HG03442 (cell line): ENCODE results near the gene LHFPL2.

Experiments used
- ATAC-seq: cut with Tn5 transposase; IDR thresholded peaks from one replicate; pipeline ENCODE4 v1.9.1; 2021; ENCODE audit warnings: mild to moderate bottlenecking, moderate library complexity; ENCODE audit not compliant: unreplicated experiment

The LHFPL2 gene

DNA sequence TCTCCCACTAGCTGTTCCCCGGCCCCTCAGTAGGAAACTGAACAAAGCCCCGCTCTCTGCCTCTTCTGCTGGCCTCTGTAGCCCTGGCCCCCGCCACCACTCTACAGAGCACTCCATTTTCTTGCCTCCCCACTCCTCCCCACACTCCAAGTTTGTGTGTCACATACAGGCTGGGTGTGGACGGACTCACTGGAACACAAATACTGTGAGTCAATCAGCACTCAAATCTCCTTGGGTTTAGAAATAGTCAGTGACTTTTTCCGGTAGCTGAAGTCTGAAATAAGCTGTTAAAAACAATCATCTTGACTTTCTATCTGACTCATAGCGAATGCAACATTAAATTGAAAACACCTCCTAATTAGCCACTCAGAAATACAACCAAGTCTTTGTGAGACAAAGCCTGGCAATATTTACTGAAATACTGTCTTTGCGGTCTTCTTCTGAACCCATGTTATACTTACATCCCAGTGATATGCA is 122.5 kb downstream of the LHFPL2 start:
- ATAC-seq = no peak

DNA sequence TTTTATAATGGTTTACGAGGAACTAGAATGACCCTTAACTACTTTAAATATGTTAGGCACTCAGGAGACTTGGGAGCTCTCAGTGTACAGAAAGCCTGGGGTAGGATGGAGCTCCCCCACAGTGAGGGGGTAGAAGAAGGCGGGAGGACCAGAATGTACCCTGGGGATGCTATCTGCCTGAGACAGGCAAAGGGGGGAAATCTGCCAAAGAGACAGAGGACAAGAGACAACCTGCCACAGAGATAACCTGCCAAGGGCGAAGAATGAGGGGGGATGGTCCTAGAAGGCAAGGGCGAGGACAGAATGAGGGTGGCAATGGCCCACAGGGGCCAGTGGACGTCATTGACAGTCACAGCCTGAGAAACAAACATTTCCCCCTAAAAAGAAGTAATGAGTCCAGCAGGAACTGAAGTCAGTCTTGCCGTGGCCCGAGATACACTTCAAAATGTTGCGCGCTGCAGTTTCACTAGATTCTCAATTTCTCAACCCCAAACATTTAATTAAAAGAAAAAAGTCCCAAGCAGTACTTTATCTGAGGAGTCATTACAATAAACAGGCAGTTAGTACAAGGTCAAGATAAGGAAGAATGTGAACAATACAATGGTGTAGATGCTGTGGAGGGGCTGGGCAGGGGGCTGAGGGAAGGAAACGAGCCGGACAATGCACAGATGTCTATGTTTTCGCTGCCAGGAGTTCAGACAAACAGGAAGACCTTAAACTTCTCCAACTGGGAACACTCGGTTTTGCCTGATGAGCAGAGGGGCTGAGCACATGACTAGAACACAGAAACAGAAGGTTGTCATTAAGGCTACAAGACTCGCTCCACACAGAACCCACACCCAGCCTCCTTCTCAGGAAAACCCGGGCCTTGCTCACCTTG is 125.0 kb downstream of the LHFPL2 start:
- ATAC-seq = no peak

DNA sequence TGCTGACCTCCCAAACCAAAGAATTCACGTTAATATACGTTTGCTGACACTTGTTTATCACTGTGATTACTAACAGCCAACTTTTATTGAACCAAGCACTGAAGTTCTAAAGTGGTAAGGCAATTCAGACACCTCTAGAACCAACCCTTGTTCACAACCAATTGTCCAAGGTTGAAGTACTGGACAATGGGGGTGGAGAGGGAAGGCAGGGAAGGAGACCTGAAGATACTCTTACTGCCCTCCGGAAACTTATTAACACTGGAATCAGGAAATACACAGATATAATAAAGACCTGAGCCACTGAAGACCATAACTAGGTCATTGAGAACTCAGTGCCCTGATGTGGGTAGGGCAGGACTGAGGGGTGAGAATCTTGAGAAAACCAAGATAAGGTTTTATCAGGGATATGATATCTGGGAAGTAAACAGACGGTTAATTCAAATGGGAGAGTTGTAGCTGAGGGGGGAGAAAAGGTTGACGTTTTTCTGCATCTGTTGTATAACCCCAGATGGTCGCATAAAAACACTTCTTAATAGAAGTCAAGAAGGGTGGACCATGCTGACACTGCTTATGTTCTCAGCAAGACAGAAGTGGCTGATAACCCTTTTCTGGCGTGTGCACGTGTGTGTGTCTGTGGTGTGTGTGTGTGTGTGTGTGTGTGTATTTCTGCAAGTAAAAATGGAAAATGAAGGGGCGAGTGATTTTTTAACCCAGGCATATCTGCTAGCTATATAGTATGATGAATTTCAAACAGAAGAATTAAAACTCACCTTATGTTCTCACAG is 125.9 kb downstream of the LHFPL2 start:
- no peak for ATAC-seq

DNA sequence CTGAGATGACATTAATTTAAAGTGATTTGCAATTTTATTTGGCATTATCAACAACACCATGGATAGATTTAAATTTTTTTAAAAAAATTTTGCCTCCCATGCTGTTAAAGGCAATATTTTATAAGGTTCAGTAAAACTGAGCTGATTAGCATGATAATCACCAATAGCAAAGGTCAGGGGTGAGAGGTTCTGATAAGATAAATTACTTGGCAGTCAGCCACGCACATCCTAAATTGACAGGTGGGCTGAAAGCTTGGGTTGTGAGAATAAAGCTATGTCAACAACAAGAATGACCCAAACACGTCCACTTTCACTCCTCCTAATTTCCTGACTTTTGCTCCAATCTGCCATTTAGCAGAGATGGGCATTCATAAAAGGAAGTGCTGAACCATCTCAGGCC is 127.1 kb downstream of the LHFPL2 start:
- ATAC-seq = no peak

DNA sequence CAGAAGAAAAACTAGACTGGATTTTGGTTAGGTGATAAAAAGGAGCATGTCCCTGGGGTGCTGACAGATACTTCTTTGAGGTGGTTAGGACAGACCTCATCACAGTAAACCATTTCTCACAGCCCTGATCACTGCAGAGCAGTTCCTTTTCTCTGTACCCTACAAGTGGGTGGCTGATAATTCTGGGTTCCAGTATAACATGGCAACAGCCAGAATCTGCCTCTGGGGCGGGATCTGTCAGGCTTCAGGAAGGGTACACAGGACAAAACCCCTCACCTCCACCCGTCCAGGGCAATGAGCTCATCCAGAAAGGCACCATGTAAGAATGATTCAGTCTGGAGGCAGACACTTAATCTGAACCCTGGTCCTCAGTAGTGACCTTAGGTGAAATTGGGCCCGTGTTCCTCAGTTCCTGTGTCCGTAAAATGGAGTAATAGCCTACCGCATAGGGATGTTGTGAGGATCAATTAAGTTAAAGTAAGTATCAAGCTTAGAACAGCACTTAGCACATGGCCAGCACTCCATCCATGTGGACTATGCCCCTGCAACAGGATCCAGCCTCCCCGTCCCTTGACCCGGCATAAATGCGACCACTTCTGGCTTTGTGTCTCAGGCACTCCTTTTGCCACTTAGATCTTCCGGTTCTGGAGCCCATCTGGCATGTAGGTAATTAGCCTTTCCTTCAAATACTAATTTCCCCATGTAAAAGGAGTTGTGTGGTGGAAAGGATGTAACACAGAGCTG is 129.2 kb downstream of the LHFPL2 start:
- peak; percentile 53 for ATAC-seq

DNA sequence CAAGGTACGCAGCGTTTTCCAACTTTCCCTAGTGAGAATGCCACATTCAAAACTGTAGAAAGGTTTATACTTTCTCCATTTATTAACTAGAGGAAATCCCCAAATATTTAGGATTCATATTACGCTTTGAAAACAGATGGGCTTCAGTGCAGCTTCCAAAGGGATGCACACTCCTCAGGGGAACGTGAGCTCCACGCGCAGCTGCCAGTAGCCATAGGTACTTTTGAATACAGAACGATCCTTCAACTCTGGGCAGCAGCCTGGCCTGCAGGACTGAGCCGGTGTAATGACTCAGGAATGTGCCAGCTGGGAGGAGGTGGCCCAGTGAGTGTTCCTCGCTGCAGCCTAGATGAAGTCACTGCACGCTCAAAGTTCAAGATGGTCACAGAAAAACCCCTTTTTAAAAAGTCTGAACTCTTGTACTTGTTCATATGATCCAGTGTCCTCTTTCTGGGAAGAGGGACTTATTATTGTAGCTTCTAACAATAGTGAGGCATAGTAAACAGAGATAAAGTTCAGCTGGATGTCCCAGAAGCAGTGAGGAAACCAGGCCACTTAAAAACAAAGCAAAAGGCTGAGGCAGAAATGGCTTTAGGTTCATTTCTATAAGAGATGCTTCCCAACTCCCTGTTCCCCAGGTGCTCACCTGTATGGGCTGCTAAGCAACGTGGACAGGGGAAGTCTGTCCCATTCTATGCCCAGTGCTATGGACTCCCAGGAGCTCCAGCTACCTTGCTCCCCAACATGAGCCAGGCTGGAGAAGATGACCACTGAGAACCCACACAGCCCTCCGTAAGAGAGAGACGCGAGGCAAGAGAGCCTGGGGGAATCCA is 130.0 kb downstream of the LHFPL2 start:
- no peak for ATAC-seq

DNA sequence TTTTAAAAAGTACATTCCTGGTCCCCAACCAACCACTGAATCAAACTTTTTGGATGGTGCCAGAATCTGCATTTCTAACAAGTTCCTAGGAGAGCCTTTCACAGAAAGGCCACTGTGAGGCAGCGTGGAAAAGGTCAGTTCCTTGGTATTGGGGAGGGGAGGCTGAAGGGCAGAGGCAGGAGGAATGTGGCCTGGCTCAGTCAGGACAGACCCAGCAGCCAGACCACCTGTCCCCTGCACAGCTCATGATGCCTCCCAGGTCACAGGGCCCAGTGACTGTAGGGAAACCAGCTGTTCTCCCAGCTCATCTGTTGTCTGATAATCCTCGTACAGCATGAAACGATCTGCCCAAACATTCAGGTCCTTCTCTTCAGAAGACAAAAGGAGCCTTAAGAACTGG is 132.9 kb downstream of the LHFPL2 start:
- no peak for ATAC-seq

DNA sequence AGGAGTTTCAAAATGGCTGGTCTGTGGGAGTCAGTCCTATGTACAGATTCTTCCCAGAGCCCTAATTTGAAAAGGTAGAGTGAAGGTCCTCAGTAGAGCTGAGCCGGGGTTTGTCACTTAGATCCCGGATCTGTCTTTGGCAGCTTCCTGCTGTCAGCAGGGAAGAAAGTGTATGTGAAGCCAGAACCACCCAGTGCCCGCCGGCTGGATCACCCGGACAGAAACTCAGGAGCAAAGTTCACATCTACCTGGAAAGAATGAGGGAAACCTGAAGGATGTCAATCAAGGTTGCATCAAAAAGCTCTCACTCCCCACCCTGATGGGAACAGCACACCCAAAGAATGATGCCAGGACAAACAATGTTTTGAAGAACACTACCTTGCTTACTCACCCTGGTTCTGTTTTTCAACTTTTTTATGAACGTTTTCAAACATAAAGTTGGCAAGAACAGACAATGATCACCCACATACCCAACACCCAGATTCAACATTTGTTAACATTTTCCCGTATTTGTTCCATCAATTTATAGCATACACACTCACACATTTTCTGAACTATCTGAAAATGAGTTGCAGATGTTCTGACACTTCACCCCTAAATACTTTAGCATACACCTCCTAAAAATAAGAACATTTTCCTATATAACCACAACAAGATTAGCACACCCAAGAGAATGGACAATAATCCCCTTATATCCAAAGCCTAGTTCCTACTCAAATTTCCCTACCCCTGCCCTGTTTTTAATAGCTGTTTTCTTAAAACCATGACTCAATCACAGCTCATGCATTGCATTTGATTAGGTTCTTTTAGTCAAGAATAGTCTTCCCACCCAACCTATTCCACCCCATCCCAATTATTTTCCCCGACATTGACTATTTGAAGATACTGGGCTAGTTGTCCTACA is 133.9 kb downstream of the LHFPL2 start:
- no peak for ATAC-seq

DNA sequence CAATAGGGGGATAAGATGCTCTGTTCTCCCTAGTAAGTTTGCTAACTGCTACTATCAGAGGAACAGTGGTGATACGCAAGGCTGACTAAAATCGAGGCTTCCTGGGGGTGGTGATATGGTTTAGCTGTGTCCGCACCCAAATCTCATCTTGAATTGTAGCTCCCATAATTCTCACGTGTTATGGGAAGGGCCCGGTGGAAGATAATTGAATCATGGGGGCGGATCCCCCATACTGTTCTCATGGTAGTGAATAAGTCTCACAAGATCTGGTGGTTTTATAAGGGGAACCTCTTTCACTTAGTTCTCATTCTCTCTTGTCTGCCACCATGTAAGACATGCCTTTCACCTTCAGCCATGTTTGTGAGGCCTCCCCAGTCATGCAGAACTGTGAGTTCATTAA is 135.1 kb downstream of the LHFPL2 start:
- no peak for ATAC-seq

DNA sequence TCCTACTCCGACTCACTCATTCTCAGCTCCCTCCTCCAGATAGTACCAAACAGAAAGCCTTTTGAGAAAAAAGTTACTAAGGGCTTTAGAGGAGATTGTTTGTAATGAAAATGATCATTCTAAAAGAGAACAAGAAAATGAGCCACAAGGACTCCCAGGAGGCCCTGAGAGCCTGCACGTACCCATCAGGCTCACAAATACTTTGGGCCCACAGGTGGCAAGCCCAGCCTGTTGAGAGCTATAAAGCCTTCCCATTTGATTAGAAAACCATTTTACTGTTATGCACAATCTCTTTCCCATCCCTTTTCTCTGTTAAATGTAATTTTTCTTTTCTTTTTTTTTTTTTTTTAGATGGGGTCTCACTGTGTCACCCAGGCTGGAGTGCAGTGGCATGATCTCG is 136.1 kb downstream of the LHFPL2 start:
- no peak for ATAC-seq

DNA sequence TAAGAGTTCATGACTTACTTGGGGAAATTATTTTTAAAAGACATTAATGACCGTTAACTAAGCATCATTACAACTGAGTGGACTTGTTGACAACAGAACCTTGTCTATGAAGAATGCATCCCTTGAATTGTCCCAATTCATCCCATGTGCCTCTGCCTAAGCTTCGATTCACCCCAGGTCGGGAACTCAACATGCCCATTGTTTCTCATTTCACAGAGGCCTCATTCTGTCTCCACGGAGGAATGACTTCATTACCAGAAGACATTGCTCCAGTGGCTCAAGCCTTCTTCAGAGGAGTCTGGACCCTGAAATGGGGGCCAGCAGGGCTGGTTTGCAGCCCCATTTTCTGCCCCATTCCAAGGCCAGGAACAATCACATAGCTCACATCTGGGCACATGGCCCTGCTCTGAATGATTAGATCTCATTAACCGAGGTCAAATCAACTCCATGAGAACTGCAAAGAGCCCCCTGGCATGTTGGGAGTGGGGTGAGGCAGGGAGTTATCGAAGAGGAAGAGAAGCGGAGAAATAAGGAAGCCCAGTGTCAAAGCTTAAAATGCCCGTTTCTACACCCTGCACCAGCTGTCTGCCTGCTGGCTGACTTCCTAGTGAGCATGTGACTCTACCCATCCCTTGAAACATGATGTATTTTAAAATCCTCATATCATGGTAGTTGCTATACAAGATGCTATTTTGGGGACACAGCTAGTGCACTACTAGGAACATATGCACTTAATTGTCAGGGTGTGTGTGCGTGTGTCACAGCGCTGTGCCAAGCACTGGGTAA is 137.3 kb downstream of the LHFPL2 start:
- no peak for ATAC-seq

DNA sequence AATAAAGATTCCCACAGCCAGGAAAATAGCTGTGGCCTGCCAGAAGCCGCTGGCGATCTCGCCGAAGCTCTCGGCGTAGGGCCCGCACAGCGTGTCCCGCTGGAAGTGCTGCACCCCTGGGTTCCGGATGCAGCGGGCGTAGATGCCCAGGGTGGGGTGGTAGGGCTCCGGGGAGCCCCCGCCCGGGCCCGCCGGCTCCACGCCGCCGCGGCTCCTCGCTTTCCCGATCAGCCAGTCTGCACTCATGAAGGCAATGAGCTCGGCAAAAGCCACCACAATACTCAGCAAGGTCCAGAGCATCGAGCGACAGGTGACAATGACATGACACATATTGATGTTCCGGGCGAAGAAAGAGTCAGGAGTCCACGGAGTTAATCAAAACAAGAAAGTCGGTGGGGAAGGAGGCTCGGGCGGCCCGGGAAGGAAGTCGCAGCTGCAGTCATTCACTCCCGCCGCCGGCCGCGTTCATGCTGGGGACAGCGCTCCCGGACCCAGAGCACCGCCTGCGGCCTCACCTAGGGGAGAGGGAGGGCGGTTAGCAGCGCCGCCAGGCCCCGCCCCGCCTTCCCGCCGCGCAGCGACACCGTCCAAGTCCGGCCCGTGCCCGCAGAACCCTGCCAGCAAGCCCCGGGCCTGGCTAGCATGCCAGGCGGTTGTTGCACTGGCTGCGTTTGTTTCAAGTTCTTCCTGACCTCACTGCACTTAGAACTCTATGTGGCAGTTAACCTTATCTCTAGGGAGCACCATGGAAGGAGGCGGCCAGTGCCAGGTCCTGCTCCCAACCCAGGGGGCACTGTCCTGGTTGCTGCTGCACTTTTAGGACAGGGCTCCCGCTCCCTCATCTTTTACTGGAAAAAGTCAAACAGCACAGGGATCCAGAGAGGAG is 138.4 kb downstream of the LHFPL2 start:
- peak; percentile 72 for ATAC-seq

DNA sequence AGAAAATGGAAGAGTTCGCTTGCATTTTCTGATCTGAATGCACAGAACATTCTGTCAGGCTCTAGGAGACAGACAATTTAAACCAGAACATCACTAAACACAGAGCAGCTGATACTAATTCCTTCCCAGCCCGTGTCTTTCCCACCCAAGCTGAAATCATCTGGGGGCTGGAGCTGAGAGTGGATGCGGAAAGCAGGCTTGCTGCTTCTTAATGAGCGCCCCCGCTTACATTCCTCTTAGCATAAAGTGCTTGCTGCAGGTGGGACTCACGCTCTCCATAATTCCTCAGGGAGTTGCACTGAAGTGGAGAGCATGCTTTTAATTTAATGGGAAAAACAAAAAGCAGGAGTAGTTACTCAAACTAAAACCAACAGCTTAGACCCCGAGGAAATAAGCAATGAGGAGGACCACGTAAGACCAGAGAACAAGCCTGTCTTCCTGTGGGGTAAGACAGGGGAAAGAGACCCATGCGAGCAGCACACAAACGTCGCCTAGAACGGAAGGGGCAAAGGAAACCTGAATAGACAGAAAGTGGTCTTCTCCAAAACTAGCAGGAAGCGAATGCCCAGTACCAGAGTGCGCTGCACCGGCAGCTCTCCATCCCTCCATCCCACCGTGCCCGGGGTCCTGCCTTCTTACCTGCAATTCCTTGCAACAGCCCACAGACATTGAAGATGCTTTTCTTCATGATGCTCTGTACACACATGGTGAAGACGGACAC is 139.3 kb downstream of the LHFPL2 start:
- ATAC-seq = no peak

DNA sequence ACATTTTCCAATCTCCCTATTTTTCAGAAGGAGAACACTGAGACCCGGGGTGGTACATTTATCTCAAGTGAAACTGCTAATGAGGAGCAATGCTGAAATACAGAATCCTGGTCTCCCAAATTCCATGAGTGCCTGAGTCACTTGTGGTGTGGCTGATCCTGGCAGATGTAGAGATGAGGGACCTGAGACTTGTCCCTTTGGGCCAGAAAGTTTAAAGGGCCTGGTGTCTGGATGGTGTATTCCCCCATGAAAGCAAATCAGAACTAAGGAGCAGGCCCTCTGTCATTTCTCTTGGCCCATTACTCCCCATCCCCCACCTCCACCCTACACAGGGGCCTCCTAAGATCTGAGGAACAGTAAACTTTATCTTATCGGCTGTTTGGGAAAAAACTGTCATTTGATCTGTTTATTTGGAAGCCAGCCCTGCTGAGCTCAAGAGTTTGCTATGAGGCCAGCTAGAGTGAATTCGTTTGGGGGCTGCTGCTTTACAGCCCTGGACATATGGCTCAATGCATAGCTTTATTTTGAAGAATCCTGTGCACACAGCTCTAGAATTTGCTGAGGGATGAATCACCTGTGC is 140.3 kb downstream of the LHFPL2 start:
- ATAC-seq = no peak

DNA sequence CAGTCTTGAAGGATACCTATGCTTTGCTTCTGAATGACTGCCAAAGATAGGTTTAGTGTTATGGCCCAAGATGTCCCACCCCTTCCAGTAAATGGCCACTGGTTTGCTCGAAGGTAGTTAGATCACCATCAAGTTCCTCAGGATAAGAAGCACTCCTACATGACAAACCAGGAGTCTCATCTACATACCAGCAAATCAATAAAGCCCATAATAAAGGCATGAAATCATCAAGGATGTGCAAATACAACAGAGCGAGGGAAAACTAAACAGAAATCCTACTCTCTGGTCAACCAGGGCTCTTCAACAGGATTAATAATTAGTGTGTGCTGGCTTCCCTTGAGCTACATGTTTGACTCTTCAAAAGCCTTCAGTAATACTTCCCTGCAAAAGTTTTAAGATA is 141.0 kb downstream of the LHFPL2 start:
- no peak for ATAC-seq

DNA sequence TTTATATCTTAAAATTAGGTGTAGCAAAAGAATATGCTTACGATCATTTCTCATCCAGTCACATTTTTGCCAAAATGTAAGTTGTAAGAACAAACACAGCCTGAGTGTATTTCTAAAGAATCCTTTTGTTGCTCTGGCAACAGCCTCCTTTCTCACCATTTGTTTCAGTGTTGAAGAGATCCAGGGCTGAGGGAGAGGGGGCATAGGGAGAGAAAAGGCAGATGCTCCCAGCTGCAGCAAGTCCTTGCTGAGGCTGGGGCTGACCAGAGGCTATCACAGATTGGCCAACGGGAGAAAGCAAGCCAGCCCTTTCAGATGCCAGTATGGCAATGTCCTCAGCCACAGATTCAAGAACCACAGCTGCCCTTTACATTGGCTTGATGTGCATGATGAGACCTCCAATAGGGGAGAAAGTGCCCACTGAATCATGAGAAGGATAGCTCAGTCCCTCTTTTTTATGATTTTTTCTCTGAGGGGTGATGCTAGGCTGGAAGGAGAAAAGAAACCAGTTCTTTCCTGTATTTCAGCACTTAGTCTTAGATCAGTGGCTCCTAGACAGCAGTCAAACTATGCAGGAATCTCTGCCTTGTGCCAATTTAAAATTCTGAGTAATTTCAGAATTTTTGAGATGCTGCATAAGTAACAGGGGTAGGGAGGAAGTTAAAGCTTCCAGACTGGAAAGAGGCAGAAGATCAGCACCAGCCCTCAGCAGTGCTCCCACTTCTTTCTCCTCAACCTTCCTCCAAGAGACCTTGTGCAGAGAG is 142.1 kb downstream of the LHFPL2 start:
- no peak for ATAC-seq
